ENCODE data around the gene CCL20. TPM values are rescaled to one million over a fixed set of nuclear protein-coding genes. Genes with fewer than 3 reads are reported as not detected.

The CCL20 gene, protein sequence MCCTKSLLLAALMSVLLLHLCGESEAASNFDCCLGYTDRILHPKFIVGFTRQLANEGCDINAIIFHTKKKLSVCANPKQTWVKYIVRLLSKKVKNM
- 2.2 TPM in 1 of 2 replicates, not detected in the other for total RNA-seq

DNA sequence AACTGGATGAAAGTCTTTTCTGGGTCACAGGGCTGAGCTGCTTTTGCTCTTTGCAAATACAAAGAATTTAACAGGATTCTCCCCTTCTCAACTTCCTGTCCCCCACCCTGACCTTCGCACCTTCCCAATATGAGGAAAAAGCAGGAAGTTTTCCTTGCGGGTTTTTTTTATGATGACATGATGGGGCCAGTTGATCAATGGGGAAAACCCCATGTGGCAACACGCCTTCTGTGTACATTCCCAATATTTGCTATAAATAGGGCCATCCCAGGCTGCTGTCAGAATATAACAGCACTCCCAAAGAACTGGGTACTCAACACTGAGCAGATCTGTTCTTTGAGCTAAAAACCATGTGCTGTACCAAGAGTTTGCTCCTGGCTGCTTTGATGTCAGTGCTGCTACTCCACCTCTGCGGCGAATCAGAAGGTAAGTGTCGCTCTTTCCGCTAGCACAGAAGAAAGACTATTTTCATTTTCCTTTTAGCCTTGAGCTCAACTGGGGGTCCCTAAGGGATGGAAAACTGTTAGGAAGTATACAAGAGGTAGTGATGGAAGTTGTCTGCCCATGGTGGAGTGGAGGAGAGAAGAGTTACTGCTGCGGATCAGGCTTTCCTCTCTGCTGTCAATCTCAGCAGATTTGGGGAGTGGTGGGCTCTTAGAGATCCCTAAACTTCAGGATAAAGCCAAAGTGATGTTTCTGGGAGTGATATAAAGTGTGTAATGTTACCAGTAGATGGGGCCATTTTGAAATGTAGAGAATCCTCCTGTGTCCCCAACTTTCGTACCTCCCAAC is at the start of gene CCL20:
Gene CCL20 (plus strand): TSS at position 281 of the 792 bp plus-strand sequence. CDS start 70 bp downstream, at position 351.

Other genes starting within 250 kb of the CCL20 start
- not detected in 2 replicates for gene SCYGR2, start 214.9 kb upstream of the CCL20 start, total RNA-seq
- gene SCYGR3, start 199.0 kb upstream of the CCL20 start, total RNA-seq, result not detected in 2 replicates
- gene SCYGR4, start 196.3 kb upstream of the CCL20 start, total RNA-seq, result not detected in 2 replicates
- gene SCYGR5, start 147.0 kb upstream of the CCL20 start, total RNA-seq, result not detected in 2 replicates
- gene SLC19A3, start 95.8 kb upstream of the CCL20 start, total RNA-seq, result 0.17 and 0.29 TPM in 2 replicates
- gene SCYGR6, start 89.1 kb upstream of the CCL20 start, total RNA-seq, result not detected in 2 replicates
- gene SCYGR7, start 85.5 kb upstream of the CCL20 start, total RNA-seq, result not detected in 2 replicates
- not detected in 2 replicates for gene SCYGR8, start 67.9 kb upstream of the CCL20 start, total RNA-seq
- 0.17 and 0.29 TPM in 2 replicates for gene DAW1, start 57.8 kb downstream of the CCL20 start, total RNA-seq

Data from smooth muscle cell of trachea (primary cell).